ENCODE results near the gene BACE1.
"Not testable (repeated sequence)": the region's sequence is repeated elsewhere in the genome, so short reads cannot be mapped to it uniquely, and the experiment has no call there.

- TF ChIP-seq EZH2 (IDR thresholded peaks at IDR 0.05; ENCODE audit: low read depth, unreplicated experiment); CTCF (conservative IDR thresholded peaks at IDR 0.05; ENCODE audit: low read depth in 2 of 2); REST (IDR thresholded peaks at IDR 0.05; ENCODE audit: unreplicated experiment): not testable (repeated sequence)
Observed at GRCh38 chr11:117272175-117272574, 43.9 kb downstream of the BACE1 start.

Measured in GM23338 (cell line).